OCI-LY1 (cell line): ENCODE data around the gene SCN4B.

Experiments
- CTCF ChIP-seq: fragments of 200-600 bp; sonication (generic), shearing (Covaris generic); IDR thresholded peaks from 2 replicates; pipeline ENCODE4 v1.5.1; 2017; ENCODE audit warnings: mild to moderate bottlenecking, antibody characterized with exemption, low read length, moderate library complexity, mixed read lengths
- EZH2 ChIP-seq: fragments of 200-600 bp; sonication (generic), shearing (Covaris generic); IDR thresholded peaks from 2 replicates; pipeline ENCODE4 v1.8.0; 2017; ENCODE audit warnings: borderline replicate concordance, mixed run types, mild to moderate bottlenecking, antibody characterized with exemption, low read length, moderate library complexity, mixed read lengths

GRCh38 chr11:118200901-118201680 is 48.5 kb upstream of the SCN4B start:
- no peak for TF ChIP-seq CTCF
- TF ChIP-seq EZH2 = no peak
